AG04449 (cell line): ENCODE measurements around the gene ANO1.

Experiments used
- CTCF ChIA-PET: fragments of 350-600 bp; formaldehyde crosslinking; extraction: SDS; loops from one replicate; lab custom pipeline; 2021; ENCODE audit warnings: antibody characterized with exemption; lab: Yijun Ruan, JAX
- POLR2A ChIA-PET: fragments of 400-600, 350-600 bp; formaldehyde crosslinking; extraction: SDS; loops from one replicate; lab custom pipeline; 2020; ENCODE audit warnings: antibody characterized with exemption, inconsistent platforms; lab: Yijun Ruan, JAX
- DNase-seq: peaks from one replicate; pipeline ENCODE4 v3.0.0-alpha.2; 2010; ENCODE audit warnings: low read depth, low spot score
- H3K4me3 ChIP-seq: 2 replicates; pipeline ENCODE4 v1.5.1; 2011; ENCODE audit warnings: low read depth, mild to moderate bottlenecking, control low read depth, low read length
- TF ChIP-seq, protein P1 (sequence below): IDR thresholded peaks from one replicate; pipeline ENCODE4 v1.5.1; 2011; ENCODE audit warnings: mild to moderate bottlenecking, moderate library complexity, low read length, control low read depth, inconsistent platforms; ENCODE audit not compliant: insufficient read depth; ENCODE audit errors: missing control alignments

The ANO1 gene

DNA sequence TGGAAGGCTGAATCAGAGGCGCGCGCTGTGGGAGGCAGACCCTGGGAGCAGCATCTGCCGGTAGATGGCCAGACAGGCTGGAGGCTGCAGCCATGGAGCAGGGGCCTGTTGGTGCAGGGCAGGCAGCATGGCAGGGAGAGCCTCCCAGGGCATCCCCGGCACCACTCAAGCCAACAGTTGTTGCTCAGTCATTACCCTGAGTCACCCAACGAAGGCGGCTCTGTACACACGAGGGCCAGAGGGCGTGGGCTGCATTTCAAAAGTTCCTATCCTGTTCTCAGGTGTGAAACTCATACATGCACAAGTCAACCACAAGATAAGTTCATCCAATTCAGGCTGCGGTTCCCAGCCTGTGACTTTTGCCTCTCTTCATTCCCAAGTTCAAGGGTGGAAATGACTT is 2.6 kb downstream of the ANO1 start:
- DNase-seq, result no peak
- CTCF ChIA-PET, result no interaction called here
- POLR2A ChIA-PET, result no interaction called here
- H3K4me3 ChIP-seq, result no peak overlapping the region
- TF ChIP-seq, protein P1, sequence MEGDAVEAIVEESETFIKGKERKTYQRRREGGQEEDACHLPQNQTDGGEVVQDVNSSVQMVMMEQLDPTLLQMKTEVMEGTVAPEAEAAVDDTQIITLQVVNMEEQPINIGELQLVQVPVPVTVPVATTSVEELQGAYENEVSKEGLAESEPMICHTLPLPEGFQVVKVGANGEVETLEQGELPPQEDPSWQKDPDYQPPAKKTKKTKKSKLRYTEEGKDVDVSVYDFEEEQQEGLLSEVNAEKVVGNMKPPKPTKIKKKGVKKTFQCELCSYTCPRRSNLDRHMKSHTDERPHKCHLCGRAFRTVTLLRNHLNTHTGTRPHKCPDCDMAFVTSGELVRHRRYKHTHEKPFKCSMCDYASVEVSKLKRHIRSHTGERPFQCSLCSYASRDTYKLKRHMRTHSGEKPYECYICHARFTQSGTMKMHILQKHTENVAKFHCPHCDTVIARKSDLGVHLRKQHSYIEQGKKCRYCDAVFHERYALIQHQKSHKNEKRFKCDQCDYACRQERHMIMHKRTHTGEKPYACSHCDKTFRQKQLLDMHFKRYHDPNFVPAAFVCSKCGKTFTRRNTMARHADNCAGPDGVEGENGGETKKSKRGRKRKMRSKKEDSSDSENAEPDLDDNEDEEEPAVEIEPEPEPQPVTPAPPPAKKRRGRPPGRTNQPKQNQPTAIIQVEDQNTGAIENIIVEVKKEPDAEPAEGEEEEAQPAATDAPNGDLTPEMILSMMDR, result no peak

DNA sequence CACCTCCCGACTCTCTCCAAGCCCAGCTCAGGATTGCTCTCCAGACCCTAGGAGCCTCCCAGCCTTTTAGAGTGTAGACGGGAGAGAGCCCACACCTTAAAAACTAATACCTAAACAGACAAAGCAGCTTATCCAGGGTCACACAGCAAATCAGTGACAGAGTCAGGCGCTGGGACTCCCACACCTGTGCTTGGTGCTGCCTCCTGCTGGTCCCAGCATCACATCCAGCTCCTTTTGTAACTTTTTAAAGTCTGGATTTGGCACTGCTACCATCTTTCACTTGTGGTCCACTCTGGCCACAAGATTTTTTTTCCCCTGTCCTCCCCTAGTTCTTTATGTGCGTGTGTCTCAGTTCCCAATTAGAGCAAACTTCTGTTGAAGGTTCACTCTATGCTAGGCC is 4.7 kb downstream of the ANO1 start:
- no peak for DNase-seq
- no peak overlapping the region for H3K4me3 ChIP-seq
- ChIA-PET POLR2A (no interaction called here), CTCF (interaction anchor here (0.7 to 0.8 kb wide), 2 partner anchors 12 to 171 kb away, joined by 3 read pairs; no protein-coding TSS in a partner anchor)
- TF ChIP-seq, protein P1, result no peak

DNA sequence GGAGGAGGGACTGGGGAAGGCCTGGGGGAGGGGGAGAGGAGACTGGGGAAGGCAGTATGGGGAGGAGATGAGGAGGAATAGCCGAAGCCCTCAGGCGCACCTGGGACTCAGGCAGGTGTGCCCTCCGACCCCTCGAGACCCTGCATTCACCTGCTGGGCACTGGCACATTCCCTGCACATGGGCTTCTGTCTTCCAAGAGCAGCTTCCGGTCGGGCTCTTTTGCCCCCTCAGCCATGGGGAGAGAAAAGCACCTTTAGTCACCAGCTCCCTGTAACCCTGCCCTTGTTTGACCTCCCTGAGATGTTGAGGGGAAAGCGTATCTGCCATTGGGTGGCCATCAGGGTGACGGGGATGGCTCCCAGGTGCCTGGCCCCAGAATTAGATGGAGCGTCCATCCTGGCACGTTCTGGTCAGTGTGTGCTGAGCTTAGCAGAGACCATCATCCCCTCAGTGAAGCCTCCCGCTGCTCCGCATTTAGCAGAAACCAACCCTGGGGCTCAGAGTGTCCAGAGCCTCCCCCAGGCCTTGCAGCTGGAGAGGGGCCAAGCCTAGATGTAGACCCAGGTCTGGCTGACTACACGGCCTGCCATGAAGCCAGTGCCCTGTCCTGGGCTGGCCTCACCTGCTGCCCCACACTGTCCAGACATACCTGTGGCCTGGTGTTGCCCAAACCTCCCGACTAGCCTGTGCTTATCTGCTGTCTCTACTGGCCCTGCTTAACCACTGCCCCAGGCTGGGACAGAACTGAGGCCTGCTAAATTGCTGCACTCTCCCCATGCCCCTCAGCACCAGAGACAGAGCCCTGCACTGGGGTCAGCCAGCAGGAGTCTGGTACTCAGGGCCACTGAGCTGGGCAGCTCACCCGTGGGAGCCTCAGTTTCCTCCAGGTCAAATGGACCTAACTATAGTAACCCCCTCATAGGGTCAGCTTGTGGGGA is 6.2 kb downstream of the ANO1 start:
- TF ChIP-seq, protein P1, result no peak
- POLR2A ChIA-PET, result no interaction called here
- no peak for DNase-seq
- CTCF ChIA-PET, result no interaction called here
- no peak overlapping the region for H3K4me3 ChIP-seq

DNA sequence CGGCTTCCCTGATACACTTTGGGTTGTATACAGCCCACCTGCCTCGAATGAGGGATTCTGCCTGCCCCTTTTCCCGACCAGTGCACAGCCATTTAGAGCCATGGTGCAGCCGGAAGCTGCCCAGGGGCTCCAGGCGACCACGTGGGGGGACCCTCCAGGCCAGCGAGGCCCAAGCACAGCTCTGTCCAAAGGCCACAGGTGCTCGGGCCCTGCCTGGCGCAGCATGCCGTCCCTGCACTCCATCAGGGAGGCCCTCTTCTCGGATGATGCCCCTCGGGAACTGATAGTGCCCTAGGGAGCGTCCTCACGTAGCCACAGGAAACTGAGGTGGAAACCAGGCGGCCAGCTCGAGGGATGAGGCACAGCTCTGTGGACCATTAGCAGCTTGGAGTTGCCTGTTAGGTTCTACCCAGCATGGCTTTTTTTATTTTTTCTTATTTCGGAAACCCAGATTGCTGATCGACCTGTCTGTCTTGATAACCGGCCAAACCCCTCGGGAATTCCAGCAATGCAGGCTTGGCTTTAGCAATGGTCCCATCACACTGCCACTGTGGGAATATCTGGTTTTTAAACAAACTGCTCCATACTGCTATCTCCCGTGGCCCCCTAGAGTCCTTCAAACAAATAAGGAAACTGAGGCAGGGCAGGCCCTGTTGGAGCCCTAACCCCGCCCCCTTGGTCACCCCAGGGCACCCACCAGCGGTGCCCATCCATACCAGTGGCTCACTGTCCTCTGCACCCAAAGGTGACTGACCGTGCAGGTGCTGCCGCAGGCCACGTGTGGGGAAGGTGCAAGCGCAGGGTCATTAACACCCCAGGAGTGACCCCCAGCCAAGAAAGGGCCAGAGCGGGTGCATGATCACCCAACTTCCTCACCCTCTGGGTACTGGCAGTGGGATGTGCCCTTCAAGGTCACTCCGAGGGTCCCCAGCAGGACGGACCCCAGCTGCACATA is 8.0 kb downstream of the ANO1 start:
- TF ChIP-seq, protein P1, result no peak
- DNase-seq, result no peak

DNA sequence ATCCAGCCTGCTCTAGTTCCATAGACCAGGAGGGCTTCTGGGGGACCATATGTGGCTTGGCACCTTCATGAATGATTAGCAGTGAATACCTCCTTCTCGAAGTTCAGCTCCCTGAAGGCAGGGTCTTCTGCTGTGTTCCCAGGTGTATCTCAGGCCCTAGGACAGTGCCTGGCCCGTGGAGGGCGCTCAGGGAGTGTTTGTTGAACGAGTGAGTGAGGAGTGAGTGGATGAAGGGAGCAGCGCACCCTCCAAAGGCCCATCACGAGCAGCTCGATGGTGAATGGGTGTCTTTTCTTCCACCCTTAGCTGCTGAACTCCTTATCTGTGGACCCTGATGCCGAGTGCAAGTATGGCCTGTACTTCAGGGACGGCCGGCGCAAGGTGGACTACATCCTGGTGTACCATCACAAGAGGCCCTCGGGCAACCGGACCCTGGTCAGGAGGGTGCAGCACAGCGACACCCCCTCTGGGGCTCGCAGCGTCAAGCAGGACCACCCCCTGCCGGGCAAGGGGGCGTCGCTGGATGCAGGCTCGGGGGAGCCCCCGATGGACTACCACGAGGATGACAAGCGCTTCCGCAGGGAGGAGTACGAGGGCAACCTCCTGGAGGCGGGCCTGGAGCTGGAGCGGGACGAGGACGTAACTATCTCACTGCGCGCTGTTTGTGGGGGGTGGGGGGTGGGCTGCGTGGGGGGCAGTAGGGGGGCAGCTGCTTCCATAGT is 9.5 kb downstream of the ANO1 start:
- DNase-seq, result no peak
- TF ChIP-seq, protein P1, result peak; percentile 3
- ChIA-PET CTCF (no interaction called here), POLR2A (no interaction called here)
- no peak overlapping the region for H3K4me3 ChIP-seq

More for the DNA sequence above, 8.0 kb downstream of the ANO1 start:
- ChIA-PET POLR2A (no interaction called here), CTCF (no interaction called here)
- H3K4me3 ChIP-seq, result no peak overlapping the region
